GM12878 (cell line): ENCODE results near the gene SORCS2. TPM values are rescaled to one million over a fixed set of nuclear protein-coding genes. Genes with fewer than 3 reads are reported as not detected.

Experiments used
- ATAC-seq: fragments of 200-7000 bp; cut with Tn5 transposase; 3 replicates; pipeline ENCODE4 v1.9.1; 2020; ENCODE audit warnings: mild to moderate bottlenecking, moderate library complexity
- BruUV-seq: library from RNA; stranded (reverse); fragments of 400-500 nt; replicated peaks from 2 replicates; lab custom pipeline; 2021; lab: Mats Ljungman, UMichigan
- CTCF ChIA-PET: fragments of 300-600 bp; sonication (Branson Sonifier 250); formaldehyde crosslinking; extraction: SDS; loops from one replicate; lab custom pipeline; 2021; ENCODE audit warnings: inconsistent platforms; lab: Yijun Ruan, JAX
- POLR2A ChIA-PET: fragments of 350-600 bp; formaldehyde crosslinking; extraction: SDS; loops from one replicate; lab custom pipeline; 2021; ENCODE audit warnings: inconsistent platforms; lab: Charles Lee
- RAD21 ChIA-PET: fragments of 300-600 bp; sonication (Branson Sonifier 250); formaldehyde crosslinking; loops from one replicate; lab custom pipeline; 2023; ENCODE audit warnings: antibody characterized with exemption; ENCODE audit not compliant: unreplicated experiment; lab: Charles Lee
- SMC1A ChIA-PET: fragments of 300-600 bp; sonication (Branson Sonifier 250); formaldehyde crosslinking; loops from one replicate; lab custom pipeline; 2023; ENCODE audit not compliant: unreplicated experiment, uncharacterized antibody; lab: Charles Lee
- DNase-seq: peaks from one replicate; pipeline ENCODE4 v3.0.0-alpha.2; 2011; ENCODE audit warnings: low read depth, low spot score
- FAIRE-seq: peaks from 3 replicates; lab custom pipeline; 2011; peaks lifted over from hg19 to GRCh38; lab: Jason Lieb, UNC
- H2AFZ ChIP-seq: 2 replicates; pipeline ENCODE4 v1.6.0; 2011; ENCODE audit warnings: low read depth, low read length, control low read depth; ENCODE audit not compliant: control insufficient read depth
- H3K27ac ChIP-seq: 2 replicates; pipeline ENCODE4 v1.5.1; 2011; ENCODE audit warnings: control low read depth; ENCODE audit not compliant: control insufficient read depth, insufficient read depth
- H3K27me3 ChIP-seq, 2 experiments: replicated peaks in 1 of 2; 2 replicates each; pipeline versions ENCODE4 v1.6.0 to v1.6.1; 2011; ENCODE audit warnings: low read length in 1 of 2; ENCODE audit not compliant: control insufficient read depth in 2 of 2, insufficient read depth in 2 of 2
- H3K36me3 ChIP-seq, 2 experiments: 2 replicates each; pipeline ENCODE4 v1.5.1; 2011; ENCODE audit warnings: low read length in 1 of 2; ENCODE audit not compliant: control insufficient read depth in 2 of 2, insufficient read depth in 2 of 2
- H3K4me1 ChIP-seq: 2 replicates; pipeline ENCODE4 v1.6.1; 2011; ENCODE audit warnings: mild to moderate bottlenecking, low read length, moderate library complexity, mixed read lengths; ENCODE audit not compliant: control insufficient read depth, insufficient read depth
- H3K4me2 ChIP-seq: 2 replicates; pipeline ENCODE4 v1.6.0; 2011; ENCODE audit warnings: control low read depth; ENCODE audit not compliant: control insufficient read depth, insufficient read depth
- H3K4me3 ChIP-seq: fragments of 200-600 bp; sonication (generic); 2 replicates; pipeline ENCODE4 v1.5.1; 2016
- H3K79me2 ChIP-seq: 2 replicates; pipeline ENCODE4 v1.6.0; 2011; ENCODE audit warnings: low read length; ENCODE audit not compliant: control insufficient read depth, insufficient read depth
- H3K9ac ChIP-seq: 2 replicates; pipeline ENCODE4 v1.8.0; 2011; ENCODE audit warnings: low read length, control low read depth, mixed read lengths; ENCODE audit not compliant: control insufficient read depth, insufficient read depth
- H3K9me3 ChIP-seq: replicated peaks from 3 replicates; pipeline ENCODE4 v1.5.1; 2011; ENCODE audit warnings: mild to moderate bottlenecking, low read length; ENCODE audit not compliant: control insufficient read depth, insufficient read depth
- H4K20me1 ChIP-seq: 2 replicates; pipeline ENCODE4 v1.6.0; 2011; ENCODE audit not compliant: control insufficient read depth, insufficient read depth
- CHD2 ChIP-seq: IDR thresholded peaks from 2 replicates; pipeline ENCODE4 v1.6.1; 2011; ENCODE audit warnings: low read depth, low read length, improper control_type of control experiment, borderline replicate concordance
- HDAC2 ChIP-seq: fragments of 200-600 bp; sonication (generic); IDR thresholded peaks from 2 replicates; pipeline ENCODE4 v1.6.1; 2017
- KDM1A ChIP-seq: fragments of 200-600 bp; sonication (generic); IDR thresholded peaks from 2 replicates; pipeline ENCODE4 v1.6.1; 2016; ENCODE audit warnings: borderline replicate concordance
- MEF2B ChIP-seq: fragments of 450-650 bp; IDR thresholded peaks from 2 replicates; pipeline ENCODE4 v1.6.1; 2018; ENCODE audit warnings: mild to moderate bottlenecking, moderate library complexity; ENCODE audit not compliant: partially characterized antibody, poor library complexity, severe bottlenecking
- MTA2 ChIP-seq: fragments of 450-650 bp; IDR thresholded peaks from 2 replicates; pipeline ENCODE4 v1.6.1; 2016; ENCODE audit warnings: low read depth, mild to moderate bottlenecking, moderate library complexity
- MYB ChIP-seq: fragments of 150-350 bp; IDR thresholded peaks from 2 replicates; pipeline ENCODE4 v1.6.1; 2014; ENCODE audit warnings: mild to moderate bottlenecking, low read depth, low read length, borderline replicate concordance
- PAX5 ChIP-seq: IDR thresholded peaks from 2 replicates; pipeline ENCODE4 v1.6.1; 2011; ENCODE audit warnings: low read depth, low read length, borderline replicate concordance
- POU2F2 ChIP-seq: IDR thresholded peaks from 3 replicates; pipeline ENCODE4 v1.6.1; 2011; ENCODE audit warnings: low read depth, mild to moderate bottlenecking, low read length, borderline replicate concordance
- RELA ChIP-seq: fragments of 450-650 bp; IDR thresholded peaks from 2 replicates; pipeline ENCODE4 v1.8.0; 2014; ENCODE audit warnings: borderline replicate concordance; ENCODE audit not compliant: partially characterized antibody
- SMARCA5 ChIP-seq: fragments of 450-650 bp; IDR thresholded peaks from 2 replicates; pipeline ENCODE4 v1.6.1; 2017; ENCODE audit warnings: mild to moderate bottlenecking
- SRF ChIP-seq, 2 experiments: IDR thresholded peaks; 2 replicates each; pipeline ENCODE4 v1.6.1; 2011; ENCODE audit warnings: low read depth in 2 of 2, low read length in 2 of 2, mild to moderate bottlenecking in 1 of 2, moderate library complexity in 1 of 2
- ZBTB33 ChIP-seq: fragments of 450-650 bp; IDR thresholded peaks from 2 replicates; pipeline ENCODE4 v1.6.1; 2017; ENCODE audit warnings: mild to moderate bottlenecking
- ZNF207 ChIP-seq: fragments of 450-650 bp; IDR thresholded peaks from 2 replicates; pipeline ENCODE4 v1.6.1; 2014; ENCODE audit warnings: antibody characterized with exemption, mild to moderate bottlenecking, borderline replicate concordance
- WGBS: methylation state at CpG from one replicate; pipeline ENCODE4 v1.1.6; 2016; ENCODE audit warnings: low lambda C conversion rate; ENCODE audit not compliant: insufficient replicate concordance, insufficient coverage; ENCODE audit errors: missing lambda C conversion rate; 5-methylcytosine and 5-hydroxymethylcytosine counted together
- in situ Hi-C: fragments of 300-500 bp; cut with MboI; formaldehyde crosslinking; loops from 9 replicates; pipeline ENCODE4 v1.14.3; 2018; ENCODE audit warnings: mixed read lengths
- intact Hi-C: fragments of 100-400 bp; cut with micrococcal nuclease; formaldehyde crosslinking; loops from one replicate; pipeline ENCODE4 v1.14.2; 2022; ENCODE audit not compliant: unreplicated experiment
- polyA plus RNA-seq, 11 experiments: library from polyadenylated mRNA; depleted of rRNA in 4 of 11; unstranded in 6 of 11; stranded (reverse) in 5 of 11; fragments of >200 nt; fragmentation: Nextera tagmentation in 4 of 11; fragmentation: Illumina TruSeq in 1 of 11; extraction: Ambion mirVana in 4 of 11; extraction: Trizol in 1 of 11; gene quantifications; 1 replicate in 1 of 11; 2 replicates in 10 of 11; pipeline versions ENCODE4 v1.2.1 to v1.2.3, GENCODE V29; 2011 to 2016; ENCODE audit warnings: inconsistent platforms in 2 of 11, missing spikeins in 2 of 11, low read depth in 1 of 11
- total RNA-seq, 4 experiments: library from RNA; depleted of rRNA in 3 of 4; stranded (reverse); fragments of >200 nt in 3 of 4; fragmentation: Illumina TruSeq in 1 of 4; extraction: Trizol in 1 of 4; gene quantifications; 2 replicates each; pipeline versions ENCODE4 v1.2.1 to v1.2.3, GENCODE V29; 2013 to 2021

The SORCS2 gene
- total and polyA plus RNA-seq, 10 of the 15 experiments (the other 5 are each of a cell fraction or from before 2014, with no cell fraction given): 0.01 to 0.15 (median 0.05) TPM; not detected in 5

- TF ChIP-seq ZBTB33: no peak
- TF ChIP-seq MEF2B: no peak
- no peak for TF ChIP-seq PAX5
- TF ChIP-seq SMARCA5: no peak
- no peak for TF ChIP-seq MTA2
- no peak for TF ChIP-seq KDM1A
- TF ChIP-seq, all 136 proteins: peak for 0
Measured at GRCh38 chr4:7270121-7270520, 77.8 kb downstream of the SORCS2 start (continued).

- BruUV-seq: no TSS peak
- H3K4me3 ChIP-seq: no peak overlapping the region
- no peaks in the 10 kb centered on the region for H3K36me3 ChIP-seq
- H4K20me1 ChIP-seq: no peaks in the 10 kb centered on the region
- RAD21 ChIA-PET: no interaction called here
- DNase-seq: no peak
- in situ Hi-C loops (no loop called here), intact Hi-C loops (no loop called here)
- TF ChIP-seq MYB (no peak), ZNF207 (no peak), SRF (IDR thresholded peaks at IDR 0.05; ENCODE audit: low read depth in 2 of 2, low read length in 2 of 2) (no peak), RELA (no peak), POU2F2 (no peak), HDAC2 (no peak), CHD2 (no peak)
- POLR2A ChIA-PET: no interaction called here
- 75% methylated on average over 10 of the region's 10 CpGs for WGBS
- H3K27me3 ChIP-seq: no peaks in the 10 kb centered on the region; a peak in 2 of 4 replicates
- H3K27ac ChIP-seq: no peak overlapping the region
- SMC1A ChIA-PET: no interaction called here
- no peaks in the 10 kb centered on the region for H3K9me3 ChIP-seq
- FAIRE-seq: no peak
- H3K9ac ChIP-seq: no peak overlapping the region
- H3K79me2 ChIP-seq: no peaks in the 10 kb centered on the region
- H2AFZ ChIP-seq: no peak overlapping the region
- H3K4me1 ChIP-seq: no peaks in the 10 kb centered on the region
- ATAC-seq: no peak
- no peak overlapping the region for H3K4me2 ChIP-seq
- CTCF ChIA-PET: no interaction called here
Measured at GRCh38 chr4:7272404-7272803, 80.1 kb downstream of the SORCS2 start.
